ENCODE results near the gene ARHGDIG. TPM values are rescaled to one million over a fixed set of nuclear protein-coding genes. Genes with fewer than 3 reads are reported as not detected.
A peak's percentile ranks its signal among the peaks of the same experiment; 100 is the strongest.

Gene ARHGDIG
- polyA plus RNA-seq, 3 donors = not detected

DNA sequence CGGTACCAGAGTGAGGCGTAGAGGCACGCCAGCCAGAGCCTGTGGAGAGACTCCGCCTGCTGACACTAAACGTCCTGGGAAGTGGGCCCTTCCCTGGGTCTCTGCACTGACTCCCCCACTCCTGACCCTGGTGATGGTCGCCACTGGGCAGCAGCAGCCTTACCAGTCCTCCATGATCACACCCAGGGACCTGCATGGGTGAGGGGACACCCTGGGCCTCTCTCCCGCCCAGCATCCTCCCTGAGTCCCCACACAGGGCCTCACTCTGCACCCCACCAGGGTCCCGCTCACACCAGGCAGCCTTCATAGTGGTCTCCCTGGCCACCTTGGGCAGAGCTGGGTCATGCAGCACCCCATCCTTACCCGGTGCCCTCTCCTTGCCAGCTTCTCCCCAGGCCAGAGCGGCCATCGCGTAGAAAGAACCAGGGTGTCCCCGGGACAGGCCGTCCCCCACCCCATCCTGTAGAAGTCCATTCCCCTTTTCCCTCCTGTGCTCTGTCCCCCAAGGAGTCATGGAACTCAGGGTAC is 15.3 kb upstream of the ARHGDIG start:
- intact Hi-C loops (cut with micrococcal nuclease) = no loop called here
- no peaks in the 10 kb centered on the region for H3K4me1 Mint-ChIP-seq
- Histone ChIP-seq H3K4me3 (replicated peaks in 1 of 3; ENCODE audit: low read depth in 2 of 3, low read length in 3 of 3) (no peak overlapping the region), H3K4me2 (replicated peaks; ENCODE audit: extremely low read depth, low read length, poor library complexity, severe bottlenecking) (no peak overlapping the region), H3K36me3 (replicated peaks in 1 of 2; ENCODE audit: control insufficient read depth in 1 of 2, insufficient read depth in 2 of 2, low read length in 2 of 2) (peaks cover 38 to 45% of the 10 kb centered on the region in 2 donors), H3K9me3 (replicated peaks in 1 of 2; ENCODE audit: control insufficient read depth in 1 of 2, insufficient read depth in 1 of 2, low read length in 2 of 2) (no peaks in the 10 kb centered on the region), H2AFZ (ENCODE audit: insufficient read depth, low read depth, low read length, poor library complexity, severe bottlenecking) (no peak overlapping the region), H3K4me1 (ENCODE audit: control insufficient read depth in 1 of 2, insufficient read depth in 2 of 2, low read length in 2 of 2) (no peaks in the 10 kb centered on the region), H3K27ac (ENCODE audit: low read depth in 1 of 2, low read length in 2 of 2) (no peak overlapping the region), H3K9ac (ENCODE audit: insufficient read depth, low read length, poor library complexity, severe bottlenecking) (no peak overlapping the region), H3K79me2 (ENCODE audit: insufficient read depth, low read length) (no peaks in the 10 kb centered on the region), H3K27me3 (ENCODE audit: control insufficient read depth in 2 of 2, insufficient read depth in 2 of 2, low read length in 2 of 2) (no peaks in the 10 kb centered on the region), H4K20me1 (ENCODE audit: insufficient read depth, low read length) (no peaks in the 10 kb centered on the region)
- TF ChIP-seq, protein P1, sequence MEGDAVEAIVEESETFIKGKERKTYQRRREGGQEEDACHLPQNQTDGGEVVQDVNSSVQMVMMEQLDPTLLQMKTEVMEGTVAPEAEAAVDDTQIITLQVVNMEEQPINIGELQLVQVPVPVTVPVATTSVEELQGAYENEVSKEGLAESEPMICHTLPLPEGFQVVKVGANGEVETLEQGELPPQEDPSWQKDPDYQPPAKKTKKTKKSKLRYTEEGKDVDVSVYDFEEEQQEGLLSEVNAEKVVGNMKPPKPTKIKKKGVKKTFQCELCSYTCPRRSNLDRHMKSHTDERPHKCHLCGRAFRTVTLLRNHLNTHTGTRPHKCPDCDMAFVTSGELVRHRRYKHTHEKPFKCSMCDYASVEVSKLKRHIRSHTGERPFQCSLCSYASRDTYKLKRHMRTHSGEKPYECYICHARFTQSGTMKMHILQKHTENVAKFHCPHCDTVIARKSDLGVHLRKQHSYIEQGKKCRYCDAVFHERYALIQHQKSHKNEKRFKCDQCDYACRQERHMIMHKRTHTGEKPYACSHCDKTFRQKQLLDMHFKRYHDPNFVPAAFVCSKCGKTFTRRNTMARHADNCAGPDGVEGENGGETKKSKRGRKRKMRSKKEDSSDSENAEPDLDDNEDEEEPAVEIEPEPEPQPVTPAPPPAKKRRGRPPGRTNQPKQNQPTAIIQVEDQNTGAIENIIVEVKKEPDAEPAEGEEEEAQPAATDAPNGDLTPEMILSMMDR (IDR thresholded peaks at IDR 0.05) = no peak
- peak overlapping the region in 1 of 7 donors; percentile 77 for H3K27ac Mint-ChIP-seq
- H3K27me3 Mint-ChIP-seq (ENCODE audit: low read depth in 3 of 3) = peaks cover 0 to 1% (median 0%) of the 10 kb centered on the region in 3 donors
- H3K4me3 Mint-ChIP-seq = no peak overlapping the region
- 92% methylated on average over 14 of the region's 14 CpGs for WGBS (ENCODE audit: insufficient coverage)
- peaks cover 0 to 2% (median 0%) of the 10 kb centered on the region in 7 donors for H3K9me3 Mint-ChIP-seq
- peaks cover 36 to 48% of the 10 kb centered on the region in 2 donors for H3K36me3 Mint-ChIP-seq
- peak in 1 of 3 donors; percentile 3 for DNase-seq

DNA sequence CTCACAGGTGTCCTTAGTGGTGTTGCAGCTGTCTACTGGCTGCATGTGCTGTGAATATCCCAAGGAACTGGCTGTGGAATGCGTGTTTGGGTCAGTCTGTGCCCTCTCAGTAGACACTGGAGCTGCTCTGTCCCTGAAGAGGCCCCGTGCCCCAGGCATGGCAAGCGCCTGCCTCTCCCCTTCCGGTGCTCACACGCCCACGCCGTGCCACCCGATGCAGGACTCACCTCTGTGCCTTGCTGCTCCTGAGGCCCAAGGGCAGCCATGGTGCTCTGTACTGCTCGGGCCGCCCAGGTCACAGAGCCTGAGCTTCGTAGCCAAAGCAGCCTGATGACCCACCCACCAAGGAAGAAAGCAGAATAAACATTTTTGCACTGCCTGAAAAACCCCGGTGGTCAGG is 14.7 kb upstream of the ARHGDIG start:
- H3K27ac Mint-ChIP-seq = no peak overlapping the region
- TF ChIP-seq, protein P1 (IDR thresholded peaks at IDR 0.05) = no peak
- Histone ChIP-seq H4K20me1 (ENCODE audit: insufficient read depth, low read length) (no peaks in the 10 kb centered on the region), H3K36me3 (replicated peaks in 1 of 2; ENCODE audit: control insufficient read depth in 1 of 2, insufficient read depth in 2 of 2, low read length in 2 of 2) (peaks cover 33 to 41% of the 10 kb centered on the region in 2 donors), H3K79me2 (ENCODE audit: insufficient read depth, low read length) (no peaks in the 10 kb centered on the region), H3K9me3 (replicated peaks in 1 of 2; ENCODE audit: control insufficient read depth in 1 of 2, insufficient read depth in 1 of 2, low read length in 2 of 2) (no peaks in the 10 kb centered on the region), H3K27ac (ENCODE audit: low read depth in 1 of 2, low read length in 2 of 2) (no peak overlapping the region), H3K4me3 (replicated peaks in 1 of 3; ENCODE audit: low read depth in 2 of 3, low read length in 3 of 3) (no peak overlapping the region), H3K9ac (ENCODE audit: insufficient read depth, low read length, poor library complexity, severe bottlenecking) (no peak overlapping the region), H2AFZ (ENCODE audit: insufficient read depth, low read depth, low read length, poor library complexity, severe bottlenecking) (no peak overlapping the region), H3K4me1 (ENCODE audit: control insufficient read depth in 1 of 2, insufficient read depth in 2 of 2, low read length in 2 of 2) (no peaks in the 10 kb centered on the region), H3K4me2 (replicated peaks; ENCODE audit: extremely low read depth, low read length, poor library complexity, severe bottlenecking) (no peak overlapping the region), H3K27me3 (ENCODE audit: control insufficient read depth in 2 of 2, insufficient read depth in 2 of 2, low read length in 2 of 2) (no peaks in the 10 kb centered on the region)
- H3K4me1 Mint-ChIP-seq = no peaks in the 10 kb centered on the region
- WGBS (ENCODE audit: insufficient coverage) = 88% methylated on average over 12 of the region's 12 CpGs
- H3K36me3 Mint-ChIP-seq = peaks cover 30 to 42% of the 10 kb centered on the region in 2 donors
- no peak overlapping the region for H3K4me3 Mint-ChIP-seq
- intact Hi-C loops (cut with micrococcal nuclease) = no loop called here
- DNase-seq = no peak
- peaks cover 0 to 2% (median 1%) of the 10 kb centered on the region in 3 donors for H3K27me3 Mint-ChIP-seq (ENCODE audit: low read depth in 3 of 3)
- H3K9me3 Mint-ChIP-seq = peaks cover 0 to 2% (median 0%) of the 10 kb centered on the region in 7 donors

Data from CD14-positive monocyte (primary cell).